NK-92 (cell line): Measurements from ENCODE around the gene LMF1.
"Not testable (repeated sequence)": the region's sequence is repeated elsewhere in the genome, so short reads cannot be mapped to it uniquely, and the experiment has no call there.

Source experiments
- DNase-seq: peaks from one replicate; lab custom pipeline; 2025; ENCODE audit not compliant: unreplicated experiment; lab: John Stamatoyannopoulos, UW

Gene LMF1

DNA sequence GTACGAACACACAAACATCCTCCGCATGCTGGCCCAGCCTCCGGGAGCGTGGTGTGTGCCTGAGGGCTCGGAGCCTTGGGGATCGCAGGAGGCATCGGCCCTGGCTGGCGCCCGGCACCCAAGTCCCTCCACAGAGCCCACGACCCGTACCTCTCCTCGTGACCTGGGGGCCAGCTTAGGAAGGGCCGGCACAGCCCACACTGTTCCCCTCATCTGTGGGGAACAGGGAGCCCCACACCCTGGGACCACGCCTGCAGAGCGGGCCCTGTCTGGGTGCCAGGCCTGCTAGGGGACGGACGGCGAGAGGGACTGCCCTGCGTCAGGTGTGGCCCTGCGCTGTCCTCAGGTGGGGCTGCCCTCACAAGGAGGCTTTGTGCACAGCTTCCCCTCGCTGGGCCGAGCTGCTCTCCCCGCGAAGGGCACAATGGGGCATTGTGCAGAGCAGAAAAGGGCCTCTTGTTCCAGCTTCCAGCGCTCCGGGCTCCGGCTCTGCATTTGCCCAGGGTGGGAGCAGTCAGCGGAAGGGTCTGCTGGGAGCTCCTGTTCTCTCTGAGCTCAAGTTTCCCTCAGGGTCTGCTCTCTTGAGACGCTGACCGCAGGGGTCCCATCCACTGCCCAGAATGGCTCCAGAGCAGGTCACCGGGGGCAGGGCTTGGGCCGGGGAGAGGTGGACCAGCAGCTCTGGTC lies 1.7 kb upstream of the LMF1 start:
- DNase-seq: no peak

DNA sequence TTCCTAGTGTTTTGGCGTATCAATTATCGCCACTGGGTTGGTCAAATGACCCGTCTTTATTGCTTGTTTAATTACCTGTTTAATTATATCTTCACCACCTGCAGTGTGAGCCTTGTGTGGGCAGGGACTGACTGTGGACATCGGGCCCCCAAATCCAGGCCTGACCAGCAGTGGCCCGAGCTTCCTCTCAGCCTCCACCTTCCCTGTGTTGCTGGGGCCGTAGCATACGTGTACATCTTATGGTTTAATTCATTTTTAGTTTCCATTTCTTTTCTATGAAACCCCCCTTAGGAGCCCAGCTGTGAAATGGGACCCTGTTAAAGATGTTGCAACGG lies 1.2 kb upstream of the LMF1 start:
- no peak for DNase-seq

GRCh38 chr16:971582-971905 lies 760 bp upstream of the LMF1 start:
- no peak for DNase-seq

DNA sequence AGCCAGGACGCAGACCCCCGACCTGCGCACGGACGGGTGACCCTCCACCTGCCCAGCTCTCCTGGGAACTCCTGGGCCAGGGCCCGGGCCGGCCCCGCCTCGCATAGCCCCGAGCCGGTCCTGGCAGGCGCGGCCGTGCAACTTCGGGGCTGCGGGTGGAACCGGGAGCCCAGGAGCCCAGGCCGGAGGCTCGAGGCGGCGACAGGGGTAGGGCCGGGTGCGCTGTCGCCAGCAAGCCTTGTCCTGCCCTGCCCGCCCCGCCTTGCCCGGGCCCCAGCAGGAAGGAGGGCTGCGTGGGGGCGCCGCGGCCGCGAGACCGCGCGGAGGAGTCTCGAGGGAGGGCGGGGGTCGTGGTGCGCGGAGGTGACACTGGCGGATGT lies 408 bp downstream of the LMF1 start:
- DNase-seq: no peak

DNA sequence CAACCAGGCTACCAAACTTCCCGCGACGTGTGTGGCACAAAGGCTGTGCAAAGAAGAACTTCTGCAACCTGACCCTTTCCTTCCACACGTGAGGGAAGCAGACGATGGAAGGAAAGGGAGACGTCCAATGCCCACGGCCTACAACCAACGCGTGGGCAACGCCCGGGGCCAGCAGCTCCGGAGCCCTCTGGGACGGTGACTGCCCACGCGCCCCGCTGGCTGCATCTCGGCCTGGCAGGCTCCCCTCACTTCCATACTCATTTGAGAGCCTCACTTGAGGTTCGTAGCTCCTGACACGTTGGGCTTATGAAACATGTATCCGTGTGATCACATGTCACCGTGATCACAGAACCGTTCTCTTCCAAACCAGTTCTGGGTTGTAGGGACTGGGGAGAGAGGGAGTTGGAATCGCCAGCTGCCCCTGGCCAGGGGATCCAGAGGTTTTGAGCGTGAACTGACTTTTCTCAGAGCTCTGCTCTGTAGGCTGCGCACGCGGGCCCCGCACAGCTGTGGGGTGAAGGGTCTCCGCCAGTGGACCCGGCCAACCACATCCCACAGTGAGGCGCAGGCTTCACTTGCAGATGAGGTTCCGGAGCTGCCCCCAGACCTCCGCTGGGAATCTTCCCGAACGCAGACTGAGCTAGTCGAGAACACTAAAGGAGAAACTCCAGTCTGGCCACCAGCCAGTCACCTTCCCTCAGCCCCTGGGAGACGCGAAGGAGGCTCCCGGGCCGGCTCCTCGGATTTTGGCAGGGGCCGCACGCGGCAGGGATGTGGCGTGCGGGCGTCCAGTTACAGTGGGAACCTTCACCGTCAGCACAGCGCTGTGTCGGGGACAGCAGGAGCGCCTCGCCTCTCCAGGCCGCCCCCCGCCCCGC lies 1.0 kb downstream of the LMF1 start:
- DNase-seq: no peak

DNA sequence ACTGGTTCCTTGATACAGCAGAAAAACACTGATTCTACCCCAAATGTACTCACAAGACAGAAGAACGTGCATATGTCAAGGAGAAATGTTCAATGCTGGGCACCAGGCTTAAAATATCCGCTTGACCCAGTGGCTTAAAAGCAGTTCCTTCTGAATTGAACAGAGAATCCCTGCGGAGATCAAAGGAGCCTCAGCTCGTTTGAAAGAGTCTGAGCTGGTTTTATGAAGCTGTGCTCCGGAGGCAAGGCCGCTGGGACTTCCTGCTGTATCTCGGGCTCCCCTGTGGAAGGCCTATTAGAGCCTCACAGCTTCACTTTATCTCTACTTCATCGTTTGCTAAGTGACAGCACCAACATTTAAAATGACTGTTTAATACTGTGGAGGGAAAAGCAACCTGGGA lies 2.2 kb downstream of the LMF1 start:
- no peak for DNase-seq

GRCh38 chr16:967546-968295 lies 3.1 kb downstream of the LMF1 start:
- DNase-seq: no peak

DNA sequence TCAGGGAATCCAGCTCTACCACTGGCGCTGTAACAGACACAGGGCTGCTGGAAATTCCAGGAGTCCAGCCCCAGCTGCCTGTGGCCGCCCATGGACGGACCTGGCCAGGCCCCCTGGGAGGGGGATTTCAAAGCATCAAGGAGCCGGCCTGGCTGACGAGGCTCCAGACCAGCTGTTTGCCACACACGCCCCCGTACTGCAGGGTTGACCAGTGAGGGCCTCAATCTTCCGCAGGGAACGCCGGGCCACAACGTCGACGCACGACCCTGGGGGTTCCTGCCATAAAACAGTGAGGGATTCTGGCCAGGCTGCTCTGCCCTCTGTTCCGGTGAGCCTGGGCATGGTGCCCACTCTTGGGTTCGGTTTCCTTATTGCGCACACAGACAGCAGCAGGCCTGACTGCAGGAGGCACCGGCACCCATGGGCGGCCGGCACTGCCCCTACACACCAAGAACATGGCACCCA lies 3.7 kb downstream of the LMF1 start:
- no peak for DNase-seq

- no peak for DNase-seq
Measured at GRCh38 chr16:966505-966904, 4.3 kb downstream of the LMF1 start.

GRCh38 chr16:966035-966434 lies 4.7 kb downstream of the LMF1 start:
- no peak for DNase-seq

DNA sequence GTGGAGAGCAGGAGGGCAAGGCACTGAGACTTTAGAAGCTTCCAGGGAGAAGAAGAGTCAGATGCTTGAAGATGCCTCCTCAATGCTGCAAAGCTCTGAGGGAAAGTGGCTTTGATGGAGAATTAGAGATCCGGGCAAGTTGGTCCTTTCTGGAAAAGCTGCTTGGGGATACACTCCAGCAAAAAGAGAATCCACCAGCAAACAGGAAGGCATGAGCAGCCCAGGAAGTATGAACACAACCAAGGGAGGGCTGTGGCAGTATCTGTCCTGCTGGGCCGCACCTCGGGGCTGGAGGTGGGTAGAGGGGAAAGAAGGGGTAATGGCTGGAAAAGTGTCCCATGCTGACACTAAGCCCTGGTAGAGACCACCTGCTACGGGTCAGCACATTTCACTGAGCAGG lies 5.3 kb downstream of the LMF1 start:
- DNase-seq: no peak

- DNase-seq: no peak
Measured at GRCh38 chr16:965036-965395, 5.8 kb downstream of the LMF1 start.

GRCh38 chr16:964356-965035 lies 6.3 kb downstream of the LMF1 start:
- DNase-seq: no peak

DNA sequence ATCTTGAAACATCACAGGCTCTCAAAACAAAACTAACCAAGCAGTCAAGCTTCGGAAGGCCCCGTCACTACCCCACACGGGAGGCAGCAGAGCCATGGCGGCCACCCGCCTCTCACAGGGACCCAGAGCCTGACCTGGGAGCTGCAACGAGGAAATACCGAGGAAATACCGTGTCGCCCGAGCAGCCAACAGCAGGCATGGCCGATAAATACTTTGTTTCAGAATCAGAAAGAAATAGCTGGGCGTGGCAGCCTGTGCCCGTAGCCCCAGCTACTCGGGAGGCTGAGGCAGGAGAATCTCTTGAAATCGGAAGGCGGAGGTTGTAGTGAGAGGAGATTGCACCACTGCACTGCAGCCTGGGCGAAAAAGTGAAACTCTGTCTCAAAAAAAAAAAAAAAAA lies 6.9 kb downstream of the LMF1 start:
- DNase-seq: no peak

DNA sequence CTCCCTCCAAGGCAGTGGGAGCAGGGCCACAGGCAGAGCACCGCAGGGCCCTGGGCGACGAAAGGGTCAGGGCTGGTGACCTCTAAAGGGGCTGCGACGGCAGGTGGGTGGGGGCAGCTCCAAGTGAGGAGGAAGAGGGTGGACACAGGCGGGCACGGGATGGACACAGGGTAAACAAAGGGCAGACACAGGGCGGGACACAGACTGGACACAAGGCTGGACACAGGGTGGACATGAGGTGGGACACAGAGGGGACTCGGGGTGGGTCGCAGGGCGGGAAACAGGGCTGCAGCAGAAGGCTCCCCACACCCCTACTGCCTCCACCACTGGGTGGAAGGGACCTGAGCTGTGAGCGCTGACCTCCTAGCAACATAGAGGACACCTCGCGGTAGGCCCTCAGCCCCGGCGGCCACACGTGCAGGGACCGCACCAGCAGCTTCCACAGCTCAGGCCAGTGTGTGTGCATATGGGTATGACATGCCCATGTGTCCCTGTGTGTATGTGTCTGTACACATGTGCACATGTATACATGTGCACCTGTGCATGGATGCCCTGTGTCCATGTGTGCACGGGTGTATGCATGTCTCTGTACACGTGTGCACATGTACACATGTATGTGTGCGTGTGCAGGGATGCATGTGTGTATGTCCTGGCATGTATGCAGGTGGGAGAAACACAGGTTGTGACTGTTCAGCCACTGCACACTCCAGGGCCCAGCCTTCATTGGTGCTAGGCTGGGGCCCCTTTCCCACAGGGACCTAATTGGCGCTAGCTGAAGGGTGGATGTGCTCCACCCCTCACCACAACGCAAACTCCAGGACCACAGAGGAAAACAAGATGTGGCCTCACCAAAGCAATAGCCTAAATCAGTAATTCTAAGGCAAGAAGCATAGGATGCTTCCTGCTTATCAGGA lies 7.6 kb downstream of the LMF1 start:
- DNase-seq: no peak

DNA sequence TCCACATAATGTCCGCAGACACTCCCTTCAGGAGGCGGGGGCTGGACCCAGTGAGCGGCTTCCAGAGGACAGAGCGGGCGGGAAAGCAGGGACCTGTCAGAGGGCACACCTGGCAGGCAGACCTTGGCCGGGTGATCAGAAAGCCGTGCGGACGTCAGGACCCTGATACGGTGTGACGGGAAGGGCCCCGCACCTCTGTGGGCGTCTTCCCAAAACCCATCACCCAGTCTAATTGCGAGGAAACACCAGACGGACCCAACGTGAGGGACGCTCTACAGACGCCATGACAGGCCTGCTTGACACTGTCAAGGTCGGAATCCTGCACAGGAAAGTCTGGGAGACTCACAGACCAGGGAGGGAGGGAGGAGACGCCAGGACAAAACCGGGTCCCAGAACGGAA lies 8.4 kb downstream of the LMF1 start:
- DNase-seq: no peak

- DNase-seq: no peak
Measured at GRCh38 chr16:959232-960040, 11.3 kb downstream of the LMF1 start.

DNA sequence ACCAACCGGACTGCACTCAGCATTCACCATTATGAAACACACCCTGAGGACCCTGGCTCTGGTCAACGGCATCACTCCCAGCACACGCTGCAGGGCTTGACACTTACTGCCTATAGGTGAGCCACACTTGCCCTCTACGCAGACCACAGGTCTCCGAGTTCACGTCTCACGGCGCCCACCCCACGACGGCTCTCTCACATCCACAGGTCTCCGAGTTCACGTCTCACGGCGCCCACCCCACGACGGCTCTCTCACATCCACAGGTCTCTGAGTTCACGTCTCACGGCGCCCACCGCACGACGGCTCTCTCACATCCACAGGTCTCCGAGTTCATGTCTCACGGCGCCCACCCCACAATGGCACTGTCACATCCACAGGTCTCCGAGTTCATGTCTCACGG lies 15.0 kb downstream of the LMF1 start:
- DNase-seq: not testable (repeated sequence)

DNA sequence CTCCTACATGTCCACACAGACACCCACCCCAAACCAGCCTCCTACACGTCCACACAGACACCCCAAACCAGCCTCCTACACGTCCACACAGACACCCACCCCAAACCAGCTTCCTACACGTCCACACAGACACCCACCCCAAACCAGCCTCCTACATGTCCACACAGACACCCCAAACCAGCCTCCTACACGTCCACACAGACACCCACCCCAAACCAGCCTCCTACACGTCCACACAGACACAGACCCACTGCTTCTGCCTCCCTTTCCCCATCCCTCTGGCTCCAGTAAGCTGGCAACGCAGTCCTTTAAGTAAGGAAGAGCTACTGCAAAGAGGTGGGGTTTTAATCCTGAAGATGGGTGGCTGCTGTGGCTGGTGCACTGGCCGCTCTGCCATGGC lies 17.0 kb downstream of the LMF1 start:
- not testable (repeated sequence) for DNase-seq

DNA sequence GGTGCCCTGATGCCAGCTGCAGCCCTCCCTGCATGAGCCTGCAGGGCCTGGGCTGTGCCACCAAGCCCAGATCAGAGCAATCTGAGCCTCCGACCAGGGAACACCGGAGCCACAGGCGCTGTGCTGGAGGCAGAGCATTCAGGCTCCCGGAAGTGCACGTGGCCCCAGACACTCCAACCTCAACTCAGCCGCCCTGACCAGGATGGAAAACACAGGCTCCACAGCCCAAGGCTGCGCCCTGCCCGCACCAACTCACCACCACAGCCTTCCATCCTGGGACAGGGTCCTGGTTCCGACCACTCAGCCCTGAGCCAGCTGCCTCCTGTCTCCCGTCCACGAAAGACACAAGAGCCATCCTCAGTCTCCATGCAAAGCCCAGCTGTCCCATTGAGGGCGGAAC lies 18.5 kb downstream of the LMF1 start:
- DNase-seq: no peak
